T-helper 22 cell (primary cell): ENCODE data around the gene SMYD3.

ENCODE experiments used
- DNase-seq: peaks from one replicate; pipeline ENCODE4 v3.0.0-alpha.2; 2020; ENCODE audit warnings: low read depth

SMYD3 gene

DNA sequence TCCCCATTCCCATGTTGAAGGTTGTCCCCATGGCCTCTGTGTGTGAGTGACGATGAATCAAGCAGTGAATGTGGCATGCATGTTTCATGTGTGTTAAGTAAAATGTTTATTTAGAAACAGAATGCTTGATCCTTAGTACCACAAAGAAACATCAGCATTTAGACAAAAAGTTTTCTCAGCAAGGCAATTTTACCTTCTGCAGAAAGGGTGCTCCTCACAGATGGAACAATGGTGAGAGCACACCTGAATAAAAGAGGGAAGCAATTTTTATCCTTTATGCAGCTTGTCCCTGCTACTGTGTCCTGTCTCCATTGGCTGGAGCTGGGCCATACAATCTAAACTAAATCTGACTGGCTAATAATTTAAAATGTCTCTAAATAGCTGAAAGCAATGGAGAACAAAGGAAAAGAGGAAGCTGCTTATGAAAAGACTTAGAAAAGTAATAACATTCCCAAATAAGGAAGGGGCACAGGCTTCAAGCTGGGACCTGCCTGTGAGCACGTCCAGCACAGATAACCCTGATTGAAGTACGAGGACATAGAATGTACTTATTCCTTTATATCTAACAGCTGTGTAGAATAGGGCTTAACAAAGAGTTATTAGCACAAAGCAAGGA, 8.4 kb upstream of the SMYD3 start:
- no peak for DNase-seq

DNA sequence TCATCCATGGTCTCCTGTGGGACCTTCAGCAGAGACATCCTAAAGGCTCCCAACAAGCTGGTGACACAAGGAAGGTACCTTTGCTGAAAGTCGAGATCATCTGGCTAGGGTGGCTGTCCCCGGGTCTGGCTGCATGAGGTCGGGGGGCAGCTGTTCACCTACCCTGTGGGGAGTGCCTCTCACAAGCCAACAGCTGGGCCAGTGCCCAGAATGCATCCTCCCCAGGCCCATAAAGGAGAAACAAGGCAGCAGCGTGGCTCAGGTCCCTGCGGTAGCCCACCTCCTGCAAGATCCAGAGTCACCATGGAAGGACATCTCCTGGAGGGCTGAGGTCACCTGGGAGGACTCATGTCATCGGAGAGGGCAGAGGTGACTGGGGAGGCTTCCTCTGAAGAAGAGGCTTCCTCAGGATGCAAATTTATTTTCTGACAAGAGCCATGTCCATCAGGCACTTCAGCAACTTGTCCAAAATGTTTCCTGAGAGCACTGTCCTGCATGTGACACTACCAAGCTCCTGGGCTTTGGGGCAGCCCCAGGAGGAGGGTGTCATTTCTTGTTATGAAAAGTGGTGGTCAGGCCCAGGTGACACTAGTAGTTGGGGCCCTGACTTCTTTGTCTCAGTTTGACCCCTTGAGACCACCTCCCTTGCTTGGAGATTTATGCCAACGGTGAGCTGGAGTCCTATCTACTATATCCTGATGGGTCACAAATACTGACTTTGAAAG, 6.7 kb upstream of the SMYD3 start:
- no peak for DNase-seq

DNA sequence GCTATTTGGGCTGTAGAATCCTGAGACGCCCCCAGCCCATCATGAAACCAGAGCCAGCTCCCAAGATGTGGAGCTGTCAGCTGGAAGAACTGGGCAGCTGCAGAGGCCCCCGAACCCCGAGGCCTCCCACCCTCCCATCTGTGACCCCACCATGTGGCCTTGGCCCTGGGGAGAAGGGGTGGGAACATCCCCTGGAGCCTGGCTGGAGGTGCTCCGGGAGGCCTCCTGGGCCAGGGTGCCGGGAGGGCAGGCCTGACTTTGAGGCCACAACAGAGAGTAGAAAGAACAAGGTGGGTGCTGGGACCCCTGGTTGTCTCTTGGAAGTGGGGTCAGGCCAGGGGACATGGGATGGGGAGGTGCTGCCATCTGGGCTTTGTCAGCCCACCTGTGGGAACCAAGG, 6.0 kb upstream of the SMYD3 start:
- no peak for DNase-seq

GRCh38 chr1:246512635-246513034, 5.6 kb upstream of the SMYD3 start:
- DNase-seq, result no peak

GRCh38 chr1:246512230-246512629, 5.2 kb upstream of the SMYD3 start:
- DNase-seq, result no peak

- no peak for DNase-seq
Measured at GRCh38 chr1:246511203-246511602, 4.1 kb upstream of the SMYD3 start.

DNA sequence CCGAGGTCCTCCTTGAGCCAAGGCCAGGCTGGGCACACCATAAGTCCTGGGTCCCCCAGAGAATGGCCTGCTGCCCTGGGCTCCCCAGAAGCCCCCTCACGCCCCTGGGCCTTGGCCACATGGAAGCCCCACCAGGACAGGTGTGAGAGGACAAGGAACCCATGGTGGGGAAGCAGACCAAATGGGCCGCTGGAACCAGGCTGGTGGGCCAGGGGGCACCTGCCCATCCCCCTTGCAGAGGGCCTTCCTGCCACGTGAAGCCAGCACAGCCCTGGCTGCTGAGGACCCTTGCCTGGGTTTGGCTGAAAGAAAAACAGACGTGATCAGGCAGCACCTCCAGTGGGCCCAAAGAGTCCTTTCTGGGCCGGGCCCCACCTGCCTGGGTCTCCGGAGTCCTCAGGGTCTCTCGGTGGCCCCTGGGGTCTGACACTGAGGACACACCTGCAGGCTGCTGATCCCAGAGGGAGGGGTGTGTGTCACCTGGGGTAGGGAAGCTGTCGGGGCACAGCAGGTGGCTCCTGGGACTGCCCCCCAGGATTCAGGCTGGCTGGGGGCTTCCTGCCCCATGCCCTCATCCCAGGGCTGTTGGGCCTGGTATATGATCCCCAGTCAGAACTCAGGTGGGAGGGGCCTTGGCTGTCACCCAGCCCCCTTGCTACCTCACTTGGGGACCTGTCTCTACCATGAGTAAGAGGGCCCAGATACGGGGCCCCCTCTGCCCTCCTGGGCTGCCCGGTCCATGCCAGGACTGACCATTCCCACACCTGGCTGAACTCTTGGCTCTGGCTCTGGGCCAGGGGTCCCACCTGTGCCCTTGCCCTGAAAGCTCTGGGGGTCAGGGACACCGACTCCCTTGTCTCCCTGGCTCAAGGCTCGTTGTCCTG, 3.3 kb upstream of the SMYD3 start:
- DNase-seq, result no peak

- DNase-seq, result no peak
Measured at GRCh38 chr1:246508897-246509688, 2.0 kb upstream of the SMYD3 start.

GRCh38 chr1:246506367-246506673, 759 bp downstream of the SMYD3 start:
- no peak for DNase-seq

DNA sequence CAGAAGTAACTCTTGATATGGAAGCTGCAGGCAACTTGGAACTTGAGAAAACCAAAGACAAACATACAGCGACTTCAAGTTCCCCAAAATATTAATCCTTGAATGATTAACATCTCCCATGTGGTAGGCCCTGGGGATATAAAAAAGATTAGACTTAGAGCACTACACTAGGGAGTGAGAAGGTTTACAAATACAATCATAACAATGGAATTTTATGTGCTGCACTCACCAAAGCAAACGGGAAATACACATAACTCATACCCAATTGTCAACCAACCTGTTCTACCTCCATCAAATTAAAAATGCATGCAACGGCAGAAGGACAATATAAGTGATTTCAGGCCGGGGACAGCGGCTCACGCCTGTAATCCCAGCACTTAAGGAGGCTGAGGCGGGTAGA, 3.7 kb downstream of the SMYD3 start:
- no peak for DNase-seq

DNA sequence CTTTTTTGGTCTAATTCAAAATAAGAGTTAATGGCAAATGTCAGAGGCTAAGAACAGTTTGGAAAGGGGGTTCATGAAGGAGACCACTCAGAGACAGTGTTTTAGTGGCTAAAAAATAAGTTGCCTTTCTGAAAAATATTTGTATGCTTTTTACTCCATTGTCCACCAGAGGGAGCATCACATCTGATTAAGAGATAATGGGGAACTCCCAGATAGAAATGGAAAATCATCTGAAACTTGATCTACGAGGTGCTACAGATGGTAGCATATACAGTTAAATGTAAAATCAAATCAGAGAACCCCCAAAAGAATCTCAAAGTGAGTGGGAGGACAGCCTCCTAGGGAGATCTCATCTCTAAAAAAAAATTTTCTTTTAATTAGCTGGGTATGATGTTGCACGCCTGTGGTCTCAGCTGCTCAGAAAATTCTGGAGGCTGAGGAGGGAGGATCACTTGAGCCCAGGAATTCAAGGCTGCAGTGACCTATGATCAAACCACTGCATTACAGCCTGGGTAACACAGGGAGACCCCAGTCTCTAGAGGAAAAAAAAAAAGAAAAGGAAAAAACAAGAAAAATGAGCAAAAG, 9.7 kb downstream of the SMYD3 start:
- DNase-seq, result no peak

DNA sequence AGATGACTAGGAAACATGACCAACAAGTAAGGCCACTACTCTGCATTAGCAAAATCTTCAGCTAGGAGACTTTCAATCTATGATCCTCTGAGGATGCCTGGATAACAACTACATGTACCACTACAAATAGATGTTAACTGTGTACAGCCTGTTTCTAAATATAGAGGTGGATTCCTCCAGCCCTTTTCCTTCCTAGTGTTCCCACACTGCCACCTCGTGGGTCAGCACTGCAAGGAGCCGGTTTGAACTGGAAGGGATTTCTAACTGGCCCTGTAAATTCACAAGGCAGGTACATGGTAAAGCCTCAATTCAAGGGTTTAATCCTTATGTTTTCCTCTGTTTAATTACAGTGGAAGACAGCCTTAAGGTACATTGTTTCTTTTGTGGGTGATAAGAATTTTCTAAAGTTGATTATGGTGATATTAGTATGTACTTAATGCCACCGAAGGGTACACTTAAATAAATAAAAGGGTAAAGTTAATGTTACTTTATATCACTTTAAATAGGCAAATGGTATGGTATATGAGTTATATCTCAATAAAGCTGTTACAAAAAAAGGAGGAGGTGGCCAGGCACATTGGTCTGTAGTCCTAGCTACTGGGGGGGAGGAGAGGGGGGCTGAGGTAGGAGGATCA, 14.4 kb downstream of the SMYD3 start:
- no peak for DNase-seq

DNA sequence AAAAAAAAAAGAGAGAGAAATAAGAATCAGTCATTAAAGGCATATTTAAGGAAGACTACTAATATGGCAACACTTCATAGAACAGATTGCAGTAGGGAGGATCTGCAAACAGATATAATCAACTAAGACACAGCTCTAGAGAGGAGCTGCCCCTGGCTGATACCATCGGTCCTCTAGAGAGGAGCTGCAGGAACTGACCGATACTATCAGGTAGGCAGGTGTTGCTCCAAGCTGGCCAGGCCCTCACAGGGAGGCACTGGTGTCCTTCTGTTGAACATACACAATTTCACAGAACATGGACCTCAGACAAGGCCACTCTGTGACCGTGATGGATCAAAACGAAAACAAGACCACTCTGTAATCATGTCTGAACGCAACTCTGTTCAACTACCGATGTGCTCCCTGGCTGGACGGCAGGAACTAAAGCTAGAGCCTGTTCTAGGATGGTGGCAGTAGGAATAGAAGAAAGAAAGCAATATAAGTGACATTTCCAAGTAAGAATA, 15.5 kb downstream of the SMYD3 start:
- DNase-seq, result no peak

DNA sequence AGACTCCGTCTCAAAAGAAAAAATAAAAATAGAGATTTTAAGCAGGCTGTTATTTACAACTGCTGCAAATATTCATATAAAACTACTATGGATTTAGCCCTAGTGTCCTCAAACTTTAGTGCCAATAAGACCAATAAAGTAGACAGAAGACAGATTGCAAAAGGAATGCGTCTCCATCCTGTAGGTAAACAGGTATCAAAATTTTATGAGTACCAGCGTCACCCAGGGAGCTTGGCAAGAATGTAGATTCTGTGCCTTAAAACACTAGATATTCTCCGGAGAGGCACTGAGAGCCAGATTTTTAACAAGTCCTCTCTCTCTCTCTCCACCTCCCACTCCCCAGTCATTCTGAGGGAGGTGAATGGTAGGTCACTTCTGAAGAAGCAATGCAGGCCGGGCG, 18.4 kb downstream of the SMYD3 start:
- no peak for DNase-seq

- DNase-seq, result no peak
Measured at GRCh38 chr1:246483569-246483933, 23.5 kb downstream of the SMYD3 start.

GRCh38 chr1:246482805-246483568, 24.1 kb downstream of the SMYD3 start:
- DNase-seq, result no peak

DNA sequence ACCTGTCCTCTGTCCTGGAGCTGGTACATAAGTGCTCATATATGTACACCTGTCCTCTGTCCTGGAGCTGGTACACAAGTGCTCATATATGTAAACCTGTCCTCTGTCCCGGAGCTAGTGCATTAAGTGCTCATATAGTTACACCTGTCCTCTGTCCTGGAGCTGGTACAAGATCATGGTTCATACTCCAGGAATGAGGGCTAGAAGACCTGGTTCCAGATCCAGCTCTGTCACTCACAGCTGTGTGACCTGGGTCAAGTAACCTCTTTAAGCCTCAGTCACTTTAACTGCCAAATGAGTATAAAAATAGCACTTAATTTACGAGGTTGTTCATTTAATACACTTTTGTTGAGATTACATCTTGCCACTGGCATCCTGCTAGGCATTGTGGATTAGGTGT, 28.0 kb downstream of the SMYD3 start:
- no peak for DNase-seq

DNA sequence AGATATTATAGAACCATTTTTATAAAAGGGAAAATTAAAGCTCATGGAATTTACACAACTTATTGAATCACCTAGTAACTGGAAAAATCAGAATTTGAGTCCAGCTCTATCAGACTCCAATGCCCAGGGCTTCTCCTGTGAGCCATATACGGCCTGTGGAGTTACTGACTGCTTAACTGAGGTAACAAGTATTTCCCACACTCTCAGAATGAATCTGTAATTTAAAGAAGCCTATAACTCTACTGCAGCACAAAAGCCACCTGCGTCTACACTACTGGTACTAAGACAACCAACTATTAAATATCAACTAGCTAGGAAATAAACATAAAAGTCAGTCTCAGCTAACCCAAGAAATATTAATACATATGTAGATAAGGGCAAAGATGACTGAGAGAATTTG, 29.4 kb downstream of the SMYD3 start:
- no peak for DNase-seq

DNA sequence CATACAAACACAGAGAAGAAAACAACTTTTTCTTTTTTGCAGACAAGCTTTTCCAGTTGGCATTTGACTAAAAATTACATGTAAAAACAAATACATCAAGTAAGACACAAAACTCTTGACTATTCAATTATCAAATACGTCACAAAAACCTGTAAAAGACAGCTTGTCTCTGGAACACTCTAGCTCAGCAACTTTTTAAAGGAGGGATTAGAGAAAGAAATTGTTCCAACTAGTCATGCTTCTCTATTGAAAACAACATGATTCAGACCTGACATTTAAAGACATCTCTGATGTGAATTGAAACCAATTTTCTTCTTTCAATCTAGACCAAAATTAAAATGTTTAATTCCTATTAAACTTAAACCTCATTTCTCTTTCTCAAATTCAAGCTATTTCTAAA, 30.3 kb downstream of the SMYD3 start:
- no peak for DNase-seq

DNA sequence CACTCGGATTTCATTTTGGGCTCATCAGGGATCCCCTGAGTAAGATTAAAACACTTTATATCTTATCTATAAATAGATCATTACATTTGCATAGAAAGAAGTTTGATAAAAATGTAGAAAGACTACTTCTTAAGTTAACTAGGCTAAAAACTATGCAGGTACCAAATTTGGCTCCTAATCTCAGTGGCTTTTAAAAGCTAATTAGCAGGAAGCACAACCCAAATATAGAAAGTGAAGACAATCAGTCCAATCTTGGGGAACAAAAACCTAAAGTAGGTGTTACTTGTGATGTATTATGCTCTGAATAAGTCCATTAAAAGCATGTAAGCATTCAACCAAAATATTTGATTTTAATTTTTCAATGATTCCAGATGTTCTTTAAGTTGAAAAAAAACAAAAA, 35.4 kb downstream of the SMYD3 start:
- no peak for DNase-seq

GRCh38 chr1:246470585-246470984, 36.5 kb downstream of the SMYD3 start:
- no peak for DNase-seq
